ENCODE results near the gene NCKAP5.

The NCKAP5 gene

DNA sequence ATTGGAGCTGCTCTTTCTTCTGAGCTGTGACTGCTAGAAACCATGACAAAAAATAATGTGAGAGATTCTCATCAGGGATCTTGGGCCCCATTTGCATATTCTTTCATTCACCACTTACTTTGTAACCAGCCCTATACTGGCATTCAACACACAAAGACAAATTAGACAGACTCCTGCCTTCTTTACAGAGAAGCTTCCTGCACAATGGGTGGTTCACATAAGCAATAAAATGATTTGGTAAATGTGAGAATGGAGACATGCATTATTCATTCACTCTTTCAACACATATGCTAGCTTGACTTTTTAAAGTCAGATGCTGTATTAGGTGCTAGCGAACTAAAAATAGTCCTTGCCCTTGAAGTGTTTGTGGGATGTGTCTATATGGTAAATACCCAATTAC, 174.4 kb downstream of the NCKAP5 start:
- DNase-seq (ENCODE audit: low read depth in 4 of 4, low spot score in 1 of 4): no peak

DNA sequence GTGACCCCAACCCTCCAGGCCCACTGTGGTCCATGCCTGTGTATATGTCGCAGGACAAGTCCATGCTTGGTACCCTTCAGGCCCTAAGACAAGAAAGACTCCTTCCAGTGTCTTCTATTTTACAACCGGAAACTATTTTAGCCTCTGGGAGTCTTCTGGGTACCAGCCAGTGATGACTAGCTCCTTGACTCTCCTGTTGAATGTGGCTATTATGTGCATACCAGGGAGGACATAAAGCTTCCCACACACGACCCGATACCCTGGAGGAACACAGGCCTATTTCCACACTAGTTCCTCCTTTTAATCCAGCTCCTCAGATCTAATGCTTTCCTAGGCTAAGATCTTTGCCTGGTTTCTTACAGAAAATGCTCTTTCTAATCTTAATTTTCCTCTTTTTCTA, 178.1 kb downstream of the NCKAP5 start:
- no peak for DNase-seq (ENCODE audit: low read depth in 4 of 4, low spot score in 1 of 4)

GRCh38 chr2:133389569-133389968, 178.7 kb downstream of the NCKAP5 start:
- no peak for DNase-seq (ENCODE audit: low read depth in 4 of 4, low spot score in 1 of 4)

- DNase-seq (ENCODE audit: low read depth in 4 of 4, low spot score in 1 of 4): no peak
These were observed 185.7 kb downstream of the NCKAP5 start for GRCh38 chr2:133382566-133382965.

GRCh38 chr2:133380991-133381390, 187.3 kb downstream of the NCKAP5 start:
- DNase-seq (ENCODE audit: low read depth in 4 of 4, low spot score in 1 of 4): no peak

DNA sequence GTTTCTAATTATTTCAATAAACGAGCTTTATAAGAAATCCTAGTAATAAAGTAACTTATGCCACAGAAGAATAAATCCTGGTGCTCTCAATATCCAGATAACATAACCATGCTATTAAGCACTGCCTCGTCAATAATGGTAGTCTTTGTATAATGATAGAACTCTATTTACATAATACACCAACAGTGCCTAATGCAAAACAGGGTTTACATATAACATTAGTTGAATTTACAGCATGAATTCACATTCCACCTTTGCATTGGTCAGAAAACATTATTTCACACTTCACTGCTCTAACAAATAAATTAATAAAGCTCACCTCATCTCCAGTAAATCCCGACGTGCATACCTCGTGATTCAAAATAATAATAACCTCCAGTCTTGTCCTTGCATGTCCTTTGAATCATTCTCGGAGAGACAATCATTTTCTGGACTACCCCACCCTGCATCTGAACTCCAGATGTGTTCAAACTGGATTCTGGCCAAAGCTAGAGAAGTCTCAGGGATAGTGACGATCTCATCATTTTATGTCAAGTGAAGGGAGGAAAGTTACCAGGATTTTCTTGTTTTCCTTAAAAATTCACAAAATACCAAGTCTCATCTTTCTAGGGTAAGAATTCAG, 189.2 kb downstream of the NCKAP5 start:
- DNase-seq (ENCODE audit: low read depth in 4 of 4, low spot score in 1 of 4): no peak

DNA sequence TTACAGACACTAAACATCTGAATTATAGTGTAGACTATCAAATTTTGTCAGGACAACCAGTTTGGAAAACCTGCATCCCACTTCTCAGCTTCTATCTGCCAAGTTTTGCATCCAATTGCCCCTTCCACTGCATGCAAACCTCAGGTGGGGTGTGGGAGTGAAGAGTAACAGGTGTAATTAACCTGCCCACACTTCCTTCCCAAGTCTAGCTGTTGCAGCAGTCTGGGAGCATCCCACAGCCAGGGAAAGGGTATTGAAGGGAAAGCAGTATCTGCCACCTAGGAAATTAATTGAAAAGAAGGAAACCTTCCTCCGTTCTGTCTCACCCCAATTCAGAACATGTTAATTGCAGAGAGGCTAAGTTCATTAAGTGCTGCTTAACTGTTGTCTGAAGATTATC, 189.9 kb downstream of the NCKAP5 start:
- DNase-seq (ENCODE audit: low read depth in 4 of 4, low spot score in 1 of 4): no peak

DNA sequence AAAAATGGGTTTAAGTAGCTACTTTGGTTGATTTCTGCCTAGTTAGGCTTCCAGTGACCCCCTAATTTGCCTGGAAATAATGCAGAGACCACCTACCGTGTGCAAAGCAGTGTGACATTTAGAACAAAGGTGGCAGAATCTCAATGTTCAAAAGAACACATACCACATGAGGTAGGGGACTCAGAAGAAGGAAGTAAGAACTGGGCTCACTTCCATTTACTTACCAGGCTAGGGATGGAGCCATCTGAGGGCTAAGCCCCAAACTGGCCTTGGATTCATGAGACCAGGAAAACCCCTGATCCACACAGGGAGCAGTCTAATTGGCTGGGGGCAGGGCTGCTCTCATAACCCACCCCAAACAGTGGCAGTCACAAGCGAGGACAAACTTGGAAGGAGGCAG, 190.7 kb downstream of the NCKAP5 start:
- DNase-seq (ENCODE audit: low read depth in 4 of 4, low spot score in 1 of 4): no peak

DNA sequence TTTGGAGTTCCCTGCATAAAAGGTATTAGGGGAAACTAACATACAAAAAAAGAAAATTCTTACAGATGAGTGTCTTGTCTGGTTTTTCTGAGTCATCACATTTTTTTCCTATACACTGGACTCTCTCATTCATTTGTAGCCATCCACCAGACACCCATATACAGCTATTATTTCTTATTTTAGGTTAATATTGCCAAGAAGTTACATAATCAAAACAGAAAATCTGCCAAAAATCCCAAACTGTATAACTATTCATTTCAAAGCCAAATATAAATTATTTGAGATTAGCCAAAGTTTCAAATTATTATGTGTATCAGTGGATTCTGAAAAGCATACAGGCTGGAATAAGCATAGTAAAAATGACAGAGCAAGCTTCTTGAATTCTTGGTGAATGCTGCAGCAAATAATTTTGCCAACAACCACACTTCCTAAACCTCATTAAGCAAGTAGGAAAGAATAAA, 191.2 kb downstream of the NCKAP5 start:
- no peak for DNase-seq (ENCODE audit: low read depth in 4 of 4, low spot score in 1 of 4)

DNA sequence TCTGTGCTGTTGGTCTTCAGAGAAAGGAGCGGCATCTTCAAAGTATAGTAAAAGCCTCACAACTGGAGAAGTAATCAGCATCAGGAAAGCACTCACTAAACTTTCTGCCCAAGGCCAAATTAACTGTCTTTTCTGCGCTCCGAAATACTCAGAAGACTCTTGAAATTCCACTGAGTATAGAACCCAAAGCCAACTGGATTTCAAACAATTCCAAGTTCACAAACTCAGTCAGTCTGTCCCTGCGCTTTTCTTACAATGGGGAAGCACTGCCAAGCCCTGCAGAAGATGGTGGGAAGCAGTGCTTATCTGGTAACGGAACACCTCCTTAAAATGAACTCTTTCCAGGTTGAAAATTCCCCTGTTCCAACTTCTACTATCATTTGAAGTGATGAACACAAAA, 193.5 kb downstream of the NCKAP5 start:
- DNase-seq (ENCODE audit: low read depth in 4 of 4, low spot score in 1 of 4): no peak

GRCh38 chr2:133371286-133371685, 197.0 kb downstream of the NCKAP5 start:
- DNase-seq (ENCODE audit: low read depth in 4 of 4, low spot score in 1 of 4): no peak

DNA sequence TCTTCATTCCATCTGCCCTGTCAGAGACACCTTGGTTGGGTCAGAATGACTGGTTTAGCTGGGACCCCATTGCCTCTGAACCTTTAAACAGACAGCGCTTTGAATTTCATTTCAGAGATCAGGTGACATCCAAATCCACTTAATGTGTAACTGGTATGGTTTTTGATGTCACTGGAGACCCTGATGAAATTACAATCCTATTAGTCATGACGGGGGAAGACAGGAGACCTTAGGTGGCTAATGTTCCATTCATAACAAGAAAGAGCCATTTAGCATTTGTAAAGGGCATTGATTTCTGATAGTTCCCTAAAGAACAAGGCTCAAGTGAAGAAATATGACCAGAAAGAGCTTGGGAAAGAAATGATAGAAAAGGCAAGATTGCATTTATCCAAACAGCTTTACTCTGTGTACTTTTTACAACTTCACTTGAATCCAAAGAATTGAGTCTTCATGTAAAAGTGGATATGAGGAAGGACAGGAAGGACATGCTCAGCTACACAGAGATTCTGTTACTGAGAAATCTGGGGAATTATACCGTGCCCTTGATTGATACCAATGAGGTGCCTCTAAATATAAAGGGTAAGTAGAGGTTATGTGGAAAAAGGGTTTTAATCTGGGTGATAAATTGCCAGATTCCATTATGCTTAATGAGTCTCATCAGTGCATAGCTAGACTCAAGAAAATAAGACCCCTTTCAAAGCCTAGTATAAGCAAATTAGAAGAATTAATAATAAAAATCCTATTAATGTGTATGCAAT, 198.2 kb downstream of the NCKAP5 start:
- DNase-seq (ENCODE audit: low read depth in 4 of 4, low spot score in 1 of 4): no peak

GRCh38 chr2:133365117-133365516, 203.1 kb downstream of the NCKAP5 start:
- DNase-seq (ENCODE audit: low read depth in 4 of 4, low spot score in 1 of 4): no peak

- no peak for DNase-seq (ENCODE audit: low read depth in 4 of 4, low spot score in 1 of 4)
These were observed 203.6 kb downstream of the NCKAP5 start for GRCh38 chr2:133364636-133365035.

GRCh38 chr2:133363884-133364283, 204.4 kb downstream of the NCKAP5 start:
- DNase-seq (ENCODE audit: low read depth in 4 of 4, low spot score in 1 of 4): no peak

DNA sequence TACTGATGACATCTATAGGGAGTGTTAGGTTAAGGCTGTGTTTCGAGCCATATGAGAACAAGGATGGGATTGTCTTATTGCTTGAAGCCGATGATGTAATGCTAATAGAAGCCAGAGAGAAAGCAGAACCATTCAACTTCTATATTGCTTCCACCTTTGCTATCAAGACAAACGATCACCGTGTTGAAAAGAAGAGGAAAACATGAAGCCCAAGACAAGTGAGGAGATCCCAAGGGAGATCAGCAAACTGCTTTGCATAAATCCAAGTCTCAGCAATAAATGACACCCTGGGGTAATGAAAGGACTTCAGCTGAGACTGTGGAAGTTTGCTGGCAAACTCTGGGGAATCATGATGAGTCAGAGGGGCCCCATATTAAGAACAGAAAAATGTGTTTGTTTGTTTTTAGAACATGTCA, 206.2 kb downstream of the NCKAP5 start:
- no peak for DNase-seq (ENCODE audit: low read depth in 4 of 4, low spot score in 1 of 4)

DNA sequence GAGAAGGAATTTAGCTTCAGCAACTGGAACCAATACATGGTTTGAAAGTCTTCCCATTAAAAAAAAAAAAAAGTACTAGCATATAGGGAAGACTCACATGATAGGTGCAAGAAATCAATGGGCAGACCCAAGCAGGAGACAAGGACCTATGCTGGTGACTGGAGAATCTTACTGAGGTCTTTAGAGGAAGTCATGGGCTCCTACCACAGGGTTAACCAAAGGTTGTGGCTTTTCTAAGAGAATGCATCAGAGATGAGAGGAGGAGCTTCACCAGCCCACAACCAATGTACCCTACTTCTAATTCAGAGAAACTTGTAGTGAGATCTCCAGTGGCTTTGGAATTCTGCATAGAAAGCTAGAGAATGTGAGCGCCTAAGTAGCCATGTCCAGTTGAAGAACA, 207.4 kb downstream of the NCKAP5 start:
- DNase-seq (ENCODE audit: low read depth in 4 of 4, low spot score in 1 of 4): no peak

DNA sequence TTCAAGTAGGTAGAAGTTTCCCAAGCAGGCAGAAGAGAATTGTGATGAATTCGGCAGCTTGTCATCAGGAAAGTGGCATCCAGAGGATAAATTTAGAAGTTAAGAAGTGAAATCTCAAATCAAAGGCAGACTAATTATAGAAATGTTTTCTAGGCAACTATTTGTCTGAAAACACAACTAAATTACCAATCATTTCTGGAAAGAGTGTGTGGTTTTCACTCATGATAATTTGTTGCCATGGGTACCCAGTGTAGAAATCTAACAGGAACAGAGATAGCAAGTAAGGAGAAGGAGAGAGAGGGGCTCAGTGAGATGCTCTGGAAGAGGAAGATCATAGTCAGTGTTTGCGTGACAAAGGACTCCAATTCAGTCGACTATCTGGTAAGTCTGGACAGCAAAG, 208.1 kb downstream of the NCKAP5 start:
- DNase-seq (ENCODE audit: low read depth in 4 of 4, low spot score in 1 of 4): no peak

- no peak for DNase-seq (ENCODE audit: low read depth in 4 of 4, low spot score in 1 of 4)
These were observed 215.5 kb downstream of the NCKAP5 start for GRCh38 chr2:133352719-133353118.

GRCh38 chr2:133346654-133347053, 221.6 kb downstream of the NCKAP5 start:
- no peak for DNase-seq (ENCODE audit: low read depth in 4 of 4, low spot score in 1 of 4)

GRCh38 chr2:133345638-133346037, 222.6 kb downstream of the NCKAP5 start:
- DNase-seq (ENCODE audit: low read depth in 4 of 4, low spot score in 1 of 4): no peak

GRCh38 chr2:133344849-133345248, 223.4 kb downstream of the NCKAP5 start:
- no peak for DNase-seq (ENCODE audit: low read depth in 4 of 4, low spot score in 1 of 4)

DNA sequence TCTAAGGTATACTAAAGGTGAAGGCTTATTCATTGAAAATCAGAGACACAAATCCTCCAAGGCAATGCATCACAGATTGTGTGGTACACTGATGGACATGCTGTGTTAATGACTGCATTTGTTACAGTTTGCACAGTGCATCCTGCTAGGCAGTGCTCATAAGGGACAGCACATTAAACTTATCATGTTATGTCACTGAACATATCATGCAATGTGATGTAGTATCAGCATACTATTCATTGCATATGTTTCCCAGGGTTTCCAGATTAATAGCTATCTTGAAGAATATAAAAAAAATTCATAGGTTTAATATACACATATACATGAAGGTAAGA, 225.3 kb downstream of the NCKAP5 start:
- no peak for DNase-seq (ENCODE audit: low read depth in 4 of 4, low spot score in 1 of 4)
